Neutrophil (primary cell): ENCODE data around the gene SESN2.

Source experiments
- H3K27ac ChIP-seq: fragments of 200-600 bp; sonication (generic); 2 replicates; pipeline ENCODE4 v1.5.1; 2016; ENCODE audit warnings: mild to moderate bottlenecking, moderate library complexity
- H3K27me3 ChIP-seq: fragments of 200-600 bp; sonication (generic); 2 replicates; pipeline ENCODE4 v1.6.0; 2016; ENCODE audit warnings: mild to moderate bottlenecking
- H3K36me3 ChIP-seq: fragments of 200-600 bp; sonication (generic); 2 replicates; pipeline ENCODE4 v1.5.1; 2017
- H3K4me1 ChIP-seq, 2 experiments: fragments of 200-600 bp in 1 of 2; sonication (generic) in 1 of 2; 1 replicate in 1 of 2; 2 replicates in 1 of 2; pipeline versions ENCODE4 v1.5.1 to v1.6.1; 2013 to 2016; ENCODE audit warnings: low read depth in 1 of 2, low read length in 1 of 2, mild to moderate bottlenecking in 1 of 2, moderate library complexity in 1 of 2; ENCODE audit not compliant: control insufficient read depth in 1 of 2, insufficient read depth in 1 of 2
- H3K4me3 ChIP-seq, 2 experiments: fragments of 200-600 bp in 1 of 2; sonication (generic) in 1 of 2; 1 replicate in 1 of 2; 2 replicates in 1 of 2; pipeline ENCODE4 v1.5.1; 2013 to 2016; ENCODE audit warnings: low read depth in 1 of 2, low read length in 1 of 2, mild to moderate bottlenecking in 1 of 2, moderate library complexity in 1 of 2
- H3K9me3 ChIP-seq: fragments of 200-600 bp; sonication (generic); 2 replicates; pipeline ENCODE4 v1.5.1; 2016
- TF ChIP-seq, protein P1 (sequence below): fragments of 200-600 bp; sonication (generic); IDR thresholded peaks from 2 replicates; pipeline ENCODE4 v1.5.1; 2016; ENCODE audit warnings: antibody characterized with exemption

SESN2 gene

DNA sequence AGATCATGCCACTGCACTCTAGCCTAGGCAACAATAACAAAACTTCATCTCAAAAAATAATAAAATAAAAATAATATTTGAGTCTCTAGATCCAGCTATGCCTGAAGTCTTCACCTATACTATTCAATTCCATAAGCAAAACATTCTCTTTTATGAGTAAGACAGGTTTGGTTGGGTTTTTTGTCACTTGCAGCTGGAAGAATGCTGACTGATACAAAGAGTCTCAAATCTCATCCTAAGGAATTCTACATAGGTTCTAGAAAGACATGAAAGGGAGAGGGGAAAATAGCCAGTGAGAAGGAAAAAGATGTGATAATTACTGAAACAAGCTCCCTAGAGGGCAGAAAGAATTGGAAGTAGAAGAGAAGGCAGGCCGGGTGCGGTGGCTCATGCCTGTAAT lies 39.1 kb downstream of the SESN2 start:
- Histone ChIP-seq H3K4me1 (no peaks in the 10 kb centered on the region), H3K36me3 (no peaks in the 10 kb centered on the region), H3K27me3 (no peaks in the 10 kb centered on the region), H3K4me3 (no peak overlapping the region), H3K27ac (no peak overlapping the region), H3K9me3 (no peaks in the 10 kb centered on the region)
- TF ChIP-seq, protein P1, sequence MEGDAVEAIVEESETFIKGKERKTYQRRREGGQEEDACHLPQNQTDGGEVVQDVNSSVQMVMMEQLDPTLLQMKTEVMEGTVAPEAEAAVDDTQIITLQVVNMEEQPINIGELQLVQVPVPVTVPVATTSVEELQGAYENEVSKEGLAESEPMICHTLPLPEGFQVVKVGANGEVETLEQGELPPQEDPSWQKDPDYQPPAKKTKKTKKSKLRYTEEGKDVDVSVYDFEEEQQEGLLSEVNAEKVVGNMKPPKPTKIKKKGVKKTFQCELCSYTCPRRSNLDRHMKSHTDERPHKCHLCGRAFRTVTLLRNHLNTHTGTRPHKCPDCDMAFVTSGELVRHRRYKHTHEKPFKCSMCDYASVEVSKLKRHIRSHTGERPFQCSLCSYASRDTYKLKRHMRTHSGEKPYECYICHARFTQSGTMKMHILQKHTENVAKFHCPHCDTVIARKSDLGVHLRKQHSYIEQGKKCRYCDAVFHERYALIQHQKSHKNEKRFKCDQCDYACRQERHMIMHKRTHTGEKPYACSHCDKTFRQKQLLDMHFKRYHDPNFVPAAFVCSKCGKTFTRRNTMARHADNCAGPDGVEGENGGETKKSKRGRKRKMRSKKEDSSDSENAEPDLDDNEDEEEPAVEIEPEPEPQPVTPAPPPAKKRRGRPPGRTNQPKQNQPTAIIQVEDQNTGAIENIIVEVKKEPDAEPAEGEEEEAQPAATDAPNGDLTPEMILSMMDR: no peak

DNA sequence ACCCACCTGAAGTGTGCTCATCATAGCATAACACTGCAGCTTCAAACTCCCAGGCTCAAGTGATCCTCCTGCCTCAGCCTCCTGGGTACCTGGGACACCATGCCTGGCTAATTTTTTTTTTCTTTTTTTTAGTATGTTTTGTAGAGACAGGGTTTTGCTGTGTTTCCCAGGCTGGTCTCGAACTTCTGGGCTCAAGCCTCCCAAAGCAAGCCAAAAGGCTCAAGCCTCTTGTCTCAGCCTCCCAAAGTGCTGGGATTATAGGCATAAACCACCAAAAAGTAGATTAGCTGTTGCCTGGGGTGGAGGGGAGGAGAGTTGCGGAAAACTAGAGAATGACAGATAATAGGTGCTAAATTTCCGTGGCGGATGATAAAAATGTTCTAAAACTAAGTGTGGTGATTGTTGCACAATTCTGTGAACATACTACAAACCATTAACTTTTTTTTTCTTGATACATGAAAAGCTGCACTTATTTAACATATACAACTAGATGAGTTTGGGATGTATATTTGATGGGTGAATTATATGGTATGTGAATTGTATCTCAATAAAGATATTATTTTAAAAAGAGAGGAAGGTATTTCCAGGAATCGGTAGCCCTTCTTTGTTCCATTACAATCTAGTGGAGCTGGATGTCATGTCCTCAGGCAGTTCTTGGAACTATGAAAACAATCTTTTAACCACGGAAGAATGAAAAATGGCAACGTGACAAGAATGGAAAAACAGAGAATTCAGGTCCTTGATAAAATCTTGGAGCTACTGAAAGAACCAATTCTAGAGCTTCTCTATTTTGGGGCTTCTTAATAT lies 42.3 kb downstream of the SESN2 start:
- Histone ChIP-seq H3K9me3 (no peaks in the 10 kb centered on the region), H3K36me3 (no peaks in the 10 kb centered on the region), H3K4me3 (no peak overlapping the region), H3K27me3 (no peaks in the 10 kb centered on the region), H3K27ac (no peak overlapping the region), H3K4me1 (peaks cover 22 to 25% of the 10 kb centered on the region in 2 experiments)
- TF ChIP-seq, protein P1: no peak

DNA sequence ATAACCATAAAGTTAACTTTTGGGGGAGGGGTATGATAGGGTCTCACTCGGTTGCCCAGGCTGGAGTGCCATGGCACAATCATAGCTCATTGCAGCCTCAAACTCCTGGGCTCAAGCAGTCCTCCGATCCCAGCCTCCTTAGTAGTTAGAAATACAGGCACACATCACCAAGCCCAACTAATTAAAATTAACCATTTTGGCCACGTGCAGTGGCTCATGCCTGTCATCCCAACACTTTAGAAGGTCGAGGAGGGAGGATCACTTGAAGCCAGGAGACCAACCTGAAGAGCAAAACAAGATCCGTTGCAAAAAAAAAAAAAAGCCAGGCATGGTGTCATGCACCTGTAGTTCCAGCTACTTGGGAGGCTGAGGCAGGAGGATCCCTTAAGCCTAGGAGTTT lies 42.9 kb downstream of the SESN2 start:
- Histone ChIP-seq H3K36me3 (no peaks in the 10 kb centered on the region), H3K9me3 (no peaks in the 10 kb centered on the region), H3K27ac (no peak overlapping the region), H3K27me3 (no peaks in the 10 kb centered on the region), H3K4me3 (no peak overlapping the region), H3K4me1 (peaks cover 29 to 31% of the 10 kb centered on the region in 2 experiments)
- TF ChIP-seq, protein P1: no peak

DNA sequence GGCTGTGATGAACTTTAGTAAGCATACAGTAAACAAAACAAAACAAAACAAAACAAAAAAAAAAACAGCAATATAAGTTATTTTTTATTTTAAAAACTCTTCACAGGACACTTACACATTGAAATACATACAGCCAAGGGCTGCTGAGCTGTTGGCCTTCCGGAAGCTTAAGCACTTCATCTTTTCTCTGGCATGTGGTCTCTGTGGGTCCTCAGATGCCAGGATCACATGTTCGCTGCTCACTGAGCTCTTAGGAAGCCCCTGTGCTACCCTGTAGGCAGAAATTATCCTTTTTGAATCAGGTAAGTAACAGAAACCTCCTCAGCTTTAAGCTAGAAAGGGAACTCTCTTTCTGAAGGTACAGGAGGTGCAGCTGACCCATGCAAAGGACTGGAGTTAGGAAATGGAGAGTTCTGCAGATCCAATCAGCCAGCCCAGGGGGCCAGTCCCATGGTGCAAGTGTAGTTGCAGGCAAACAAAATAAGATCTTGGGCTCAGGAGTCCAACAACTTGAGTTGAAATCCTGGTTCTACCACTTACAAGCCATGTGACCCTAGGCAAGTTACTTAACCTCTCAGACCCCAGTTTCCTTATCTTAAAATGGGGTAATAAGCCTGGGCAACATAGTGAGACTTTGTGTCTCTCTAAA lies 47.1 kb downstream of the SESN2 start:
- Histone ChIP-seq H3K9me3 (no peaks in the 10 kb centered on the region), H3K27me3 (no peaks in the 10 kb centered on the region), H3K4me3 (no peak overlapping the region), H3K27ac (peak overlapping the region; percentile 68), H3K36me3 (no peaks in the 10 kb centered on the region), H3K4me1 (peaks cover 42 to 53% of the 10 kb centered on the region in 2 experiments)
- TF ChIP-seq, protein P1: no peak

DNA sequence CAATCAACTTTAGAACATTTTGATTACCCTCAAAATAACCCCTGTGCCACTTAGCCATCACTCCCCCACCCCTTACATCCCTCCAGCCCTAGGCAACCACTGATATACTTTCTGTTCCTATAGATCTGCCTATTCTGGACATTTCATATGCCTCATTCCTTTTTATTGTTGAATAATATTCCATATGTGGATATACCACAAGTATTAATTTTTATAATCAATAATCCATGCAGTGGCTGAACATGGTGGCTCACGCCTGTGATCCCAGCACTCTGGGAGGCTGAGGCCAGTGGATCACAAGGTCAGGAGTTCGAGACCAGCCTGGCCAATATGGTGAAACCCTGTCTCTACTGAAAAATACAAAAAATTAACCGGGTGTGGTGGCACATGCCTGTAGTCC lies 49.4 kb downstream of the SESN2 start:
- no peak overlapping the region for H3K27ac ChIP-seq
- no peaks in the 10 kb centered on the region for H3K36me3 ChIP-seq
- H3K27me3 ChIP-seq: no peaks in the 10 kb centered on the region
- peaks cover 50 to 61% of the 10 kb centered on the region in 2 experiments for H3K4me1 ChIP-seq
- no peak overlapping the region for H3K4me3 ChIP-seq
- TF ChIP-seq, protein P1: no peak
- H3K9me3 ChIP-seq: no peaks in the 10 kb centered on the region
